ENCODE data around the gene CDK15.
"Not testable (repeated sequence)": the region's sequence is repeated elsewhere in the genome, so short reads cannot be mapped to it uniquely, and the experiment has no call there.

CDK15 gene

GRCh38 chr2:201806442-201807170 lies at the start of gene CDK15:
CDK15 (plus strand) TSS chr2:201806537; CDS start chr2:201806665, 128 bp downstream.
- DNase-seq, result no peak

GRCh38 chr2:201758234-201758633 lies 48.1 kb upstream of the CDK15 start:
- no peak for DNase-seq

GRCh38 chr2:201758873-201759272 lies 47.5 kb upstream of the CDK15 start:
- DNase-seq, result no peak

GRCh38 chr2:201759567-201759966 lies 46.8 kb upstream of the CDK15 start:
- DNase-seq, result no peak

GRCh38 chr2:201761101-201761500 lies 45.2 kb upstream of the CDK15 start:
- no peak for DNase-seq

- DNase-seq, result not testable (repeated sequence)
Observed at GRCh38 chr2:201764469-201764868, 41.9 kb upstream of the CDK15 start.

- DNase-seq, result no peak
Observed at GRCh38 chr2:201765799-201766198, 40.5 kb upstream of the CDK15 start.

GRCh38 chr2:201768918-201769317 lies 37.4 kb upstream of the CDK15 start:
- DNase-seq, result no peak

GRCh38 chr2:201769666-201770373 lies 36.5 kb upstream of the CDK15 start:
- DNase-seq, result no peak

- DNase-seq, result no peak
Observed at GRCh38 chr2:201773990-201774389, 32.3 kb upstream of the CDK15 start.

GRCh38 chr2:201774546-201774945 lies 31.8 kb upstream of the CDK15 start:
- DNase-seq, result no peak

- DNase-seq, result no peak
Observed at GRCh38 chr2:201775326-201775725, 31.0 kb upstream of the CDK15 start.

GRCh38 chr2:201777043-201777442 lies 29.3 kb upstream of the CDK15 start:
- DNase-seq, result no peak

GRCh38 chr2:201777869-201778268 lies 28.5 kb upstream of the CDK15 start:
- DNase-seq, result no peak

- DNase-seq, result peak in 1 of 2 experiments; percentile 9
Observed at GRCh38 chr2:201779901-201780673, 26.2 kb upstream of the CDK15 start.

GRCh38 chr2:201780674-201781493 lies 25.5 kb upstream of the CDK15 start, which contains the start of gene ALS2:
ALS2 (minus strand) TSS chr2:201780933; CDS start chr2:201768885, 12,048 bp downstream.
- DNase-seq, result peak; percentile 97

- no peak for DNase-seq
Observed at GRCh38 chr2:201781557-201782051, 24.7 kb upstream of the CDK15 start.

GRCh38 chr2:201784563-201784962 lies 21.8 kb upstream of the CDK15 start:
- DNase-seq, result no peak

- no peak for DNase-seq
Observed at GRCh38 chr2:201785135-201785534, 21.2 kb upstream of the CDK15 start.

- no peak for DNase-seq
Observed at GRCh38 chr2:201786471-201786870, 19.9 kb upstream of the CDK15 start.

- no peak for DNase-seq
Observed at GRCh38 chr2:201788371-201788770, 18.0 kb upstream of the CDK15 start.

- DNase-seq, result no peak
Observed at GRCh38 chr2:201789395-201789794, 16.9 kb upstream of the CDK15 start.
